GM12878 (cell line): Measurements from ENCODE around the gene ANO3. TPM values are rescaled to one million over a fixed set of nuclear protein-coding genes. Genes with fewer than 3 reads are reported as not detected.

Experiments used
- ATAC-seq: fragments of 200-7000 bp; cut with Tn5 transposase; 3 replicates; pipeline ENCODE4 v1.9.1; 2020; ENCODE audit warnings: mild to moderate bottlenecking, moderate library complexity
- BruUV-seq: library from RNA; stranded (reverse); fragments of 400-500 nt; replicated peaks from 2 replicates; lab custom pipeline; 2021; lab: Mats Ljungman, UMichigan
- CTCF ChIA-PET: fragments of 300-600 bp; sonication (Branson Sonifier 250); formaldehyde crosslinking; extraction: SDS; loops from one replicate; lab custom pipeline; 2021; ENCODE audit warnings: inconsistent platforms; lab: Yijun Ruan, JAX
- POLR2A ChIA-PET: fragments of 350-600 bp; formaldehyde crosslinking; extraction: SDS; loops from one replicate; lab custom pipeline; 2021; ENCODE audit warnings: inconsistent platforms; lab: Charles Lee
- RAD21 ChIA-PET: fragments of 300-600 bp; sonication (Branson Sonifier 250); formaldehyde crosslinking; loops from one replicate; lab custom pipeline; 2023; ENCODE audit warnings: antibody characterized with exemption; ENCODE audit not compliant: unreplicated experiment; lab: Charles Lee
- SMC1A ChIA-PET: fragments of 300-600 bp; sonication (Branson Sonifier 250); formaldehyde crosslinking; loops from one replicate; lab custom pipeline; 2023; ENCODE audit not compliant: unreplicated experiment, uncharacterized antibody; lab: Charles Lee
- DNase-seq: peaks from one replicate; pipeline ENCODE4 v3.0.0-alpha.2; 2011; ENCODE audit warnings: low read depth, low spot score
- FAIRE-seq: peaks from 3 replicates; lab custom pipeline; 2011; peaks lifted over from hg19 to GRCh38; lab: Jason Lieb, UNC
- H2AFZ ChIP-seq: 2 replicates; pipeline ENCODE4 v1.6.0; 2011; ENCODE audit warnings: low read depth, low read length, control low read depth; ENCODE audit not compliant: control insufficient read depth
- H3K27ac ChIP-seq: 2 replicates; pipeline ENCODE4 v1.5.1; 2011; ENCODE audit warnings: control low read depth; ENCODE audit not compliant: control insufficient read depth, insufficient read depth
- H3K27me3 ChIP-seq, 2 experiments: replicated peaks in 1 of 2; 2 replicates each; pipeline versions ENCODE4 v1.6.0 to v1.6.1; 2011; ENCODE audit warnings: low read length in 1 of 2; ENCODE audit not compliant: control insufficient read depth in 2 of 2, insufficient read depth in 2 of 2
- H3K36me3 ChIP-seq, 2 experiments: 2 replicates each; pipeline ENCODE4 v1.5.1; 2011; ENCODE audit warnings: low read length in 1 of 2; ENCODE audit not compliant: control insufficient read depth in 2 of 2, insufficient read depth in 2 of 2
- H3K4me1 ChIP-seq: 2 replicates; pipeline ENCODE4 v1.6.1; 2011; ENCODE audit warnings: mild to moderate bottlenecking, low read length, moderate library complexity, mixed read lengths; ENCODE audit not compliant: control insufficient read depth, insufficient read depth
- H3K4me2 ChIP-seq: 2 replicates; pipeline ENCODE4 v1.6.0; 2011; ENCODE audit warnings: control low read depth; ENCODE audit not compliant: control insufficient read depth, insufficient read depth
- H3K4me3 ChIP-seq: fragments of 200-600 bp; sonication (generic); 2 replicates; pipeline ENCODE4 v1.5.1; 2016
- H3K79me2 ChIP-seq: 2 replicates; pipeline ENCODE4 v1.6.0; 2011; ENCODE audit warnings: low read length; ENCODE audit not compliant: control insufficient read depth, insufficient read depth
- H3K9ac ChIP-seq: 2 replicates; pipeline ENCODE4 v1.8.0; 2011; ENCODE audit warnings: low read length, control low read depth, mixed read lengths; ENCODE audit not compliant: control insufficient read depth, insufficient read depth
- H3K9me3 ChIP-seq: replicated peaks from 3 replicates; pipeline ENCODE4 v1.5.1; 2011; ENCODE audit warnings: mild to moderate bottlenecking, low read length; ENCODE audit not compliant: control insufficient read depth, insufficient read depth
- H4K20me1 ChIP-seq: 2 replicates; pipeline ENCODE4 v1.6.0; 2011; ENCODE audit not compliant: control insufficient read depth, insufficient read depth
- E4F1 ChIP-seq: fragments of 450-650 bp; IDR thresholded peaks from 2 replicates; pipeline ENCODE4 v1.6.1; 2018; ENCODE audit warnings: borderline replicate concordance, mild to moderate bottlenecking; ENCODE audit not compliant: partially characterized antibody
- ESRRA ChIP-seq: IDR thresholded peaks from 2 replicates; pipeline ENCODE4 v1.6.1; 2012; ENCODE audit warnings: mild to moderate bottlenecking, low read length, improper control_type of control experiment
- HSF1 ChIP-seq: fragments of 150-350 bp; IDR thresholded peaks from 2 replicates; pipeline ENCODE4 v1.6.1; 2014; ENCODE audit warnings: mild to moderate bottlenecking, low read depth, low read length
- JUNB ChIP-seq: IDR thresholded peaks from 2 replicates; pipeline ENCODE4 v1.6.1; 2016; ENCODE audit warnings: antibody characterized with exemption, mild to moderate bottlenecking
- SMAD5 ChIP-seq: IDR thresholded peaks from 2 replicates; pipeline ENCODE4 v1.6.1; 2016; ENCODE audit warnings: antibody characterized with exemption, low read depth
- SUZ12 ChIP-seq: fragments of 200-600 bp; sonication (generic); IDR thresholded peaks from one replicate; pipeline ENCODE4 v1.6.1; 2018; ENCODE audit warnings: antibody characterized with exemption, mild to moderate bottlenecking; ENCODE audit not compliant: unreplicated experiment
- YBX1 ChIP-seq: fragments of 450-650 bp; IDR thresholded peaks from 2 replicates; pipeline ENCODE4 v1.6.1; 2016; ENCODE audit warnings: antibody characterized with exemption
- ZNF622 ChIP-seq: fragments of 450-650 bp; IDR thresholded peaks from 2 replicates; pipeline ENCODE4 v1.6.1; 2017; ENCODE audit warnings: mild to moderate bottlenecking, inconsistent platforms
- WGBS: methylation state at CpG from one replicate; pipeline ENCODE4 v1.1.6; 2016; ENCODE audit warnings: low lambda C conversion rate; ENCODE audit not compliant: insufficient replicate concordance, insufficient coverage; ENCODE audit errors: missing lambda C conversion rate; 5-methylcytosine and 5-hydroxymethylcytosine counted together
- in situ Hi-C: fragments of 300-500 bp; cut with MboI; formaldehyde crosslinking; loops from 9 replicates; pipeline ENCODE4 v1.14.3; 2018; ENCODE audit warnings: mixed read lengths
- intact Hi-C: fragments of 100-400 bp; cut with micrococcal nuclease; formaldehyde crosslinking; loops from one replicate; pipeline ENCODE4 v1.14.2; 2022; ENCODE audit not compliant: unreplicated experiment
- polyA plus RNA-seq, 11 experiments: library from polyadenylated mRNA; depleted of rRNA in 4 of 11; unstranded in 6 of 11; stranded (reverse) in 5 of 11; fragments of >200 nt; fragmentation: Nextera tagmentation in 4 of 11; fragmentation: Illumina TruSeq in 1 of 11; extraction: Ambion mirVana in 4 of 11; extraction: Trizol in 1 of 11; gene quantifications; 1 replicate in 1 of 11; 2 replicates in 10 of 11; pipeline versions ENCODE4 v1.2.1 to v1.2.3, GENCODE V29; 2011 to 2016; ENCODE audit warnings: inconsistent platforms in 2 of 11, missing spikeins in 2 of 11, low read depth in 1 of 11
- total RNA-seq, 4 experiments: library from RNA; depleted of rRNA in 3 of 4; stranded (reverse); fragments of >200 nt in 3 of 4; fragmentation: Illumina TruSeq in 1 of 4; extraction: Trizol in 1 of 4; gene quantifications; 2 replicates each; pipeline versions ENCODE4 v1.2.1 to v1.2.3, GENCODE V29; 2013 to 2021
- TF ChIP-seq, protein P1 (sequence below): fragments of 450-650 bp; IDR thresholded peaks from 2 replicates; pipeline ENCODE4 v1.6.1; 2017; ENCODE audit warnings: antibody characterized with exemption, mild to moderate bottlenecking, moderate library complexity

ANO3 gene
- total and polyA plus RNA-seq, 10 of the 15 experiments (the other 5 are each of a cell fraction or from before 2014, with no cell fraction given): 0.13 to 5.9 (median 0.44) TPM

DNA sequence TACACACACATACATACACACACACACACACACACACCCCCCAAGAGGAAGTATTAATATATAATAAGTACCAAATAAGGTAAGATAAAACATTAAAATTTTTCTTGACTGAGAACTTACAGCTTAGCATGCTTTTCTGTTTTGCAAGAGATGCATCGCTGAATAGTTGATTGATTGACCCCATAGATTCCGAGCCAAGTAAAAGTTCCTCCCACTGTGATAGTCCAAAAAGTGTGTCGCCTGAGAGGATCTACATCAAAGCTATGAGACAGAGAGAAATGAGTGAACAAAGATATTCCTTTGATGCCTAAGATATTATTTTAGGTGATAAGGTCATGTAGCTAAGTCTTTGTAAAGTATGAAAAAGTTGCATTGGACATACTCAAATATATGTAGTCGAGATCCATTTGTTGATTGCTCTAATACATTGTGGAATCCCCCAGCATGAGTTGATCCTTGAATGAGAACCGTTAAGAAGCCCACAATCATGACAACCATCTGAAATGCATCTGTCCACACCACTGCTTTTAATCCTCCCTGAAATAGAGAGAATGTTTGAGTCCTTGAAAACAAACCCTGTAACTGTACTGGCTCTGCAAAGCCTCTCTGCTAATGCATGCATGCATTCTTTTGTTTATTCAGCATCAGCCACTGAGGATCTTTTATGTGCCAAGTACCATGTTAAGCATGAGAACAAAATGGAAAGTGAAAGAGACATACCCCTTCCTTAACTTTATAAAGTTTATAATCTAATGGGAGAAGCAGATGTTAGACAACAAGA is 371.7 kb downstream of the ANO3 start:
- Histone ChIP-seq H3K36me3 (no peaks in the 10 kb centered on the region), H3K27me3 (no peaks in the 10 kb centered on the region), H3K4me3 (no peak overlapping the region), H3K9me3 (no peaks in the 10 kb centered on the region), H3K79me2 (no peaks in the 10 kb centered on the region), H2AFZ (no peak overlapping the region), H3K4me1 (no peaks in the 10 kb centered on the region), H4K20me1 (no peaks in the 10 kb centered on the region), H3K4me2 (no peak overlapping the region), H3K27ac (no peak overlapping the region), H3K9ac (no peak overlapping the region)
- DNase-seq (no peak), ATAC-seq (no peak), FAIRE-seq (no peak)
- SMC1A ChIA-PET: interaction anchor here (0.6 to 1.9 kb wide), 4 partner anchors 8 to 457 kb away, joined by 3 to 5 read pairs (median 3); no protein-coding TSS in a partner anchor
- CTCF ChIA-PET: interaction anchor here (0.9 to 1.2 kb wide), 3 partner anchors 8 to 455 kb away, joined by 3 to 4 read pairs (median 3); no protein-coding TSS in a partner anchor
- intact Hi-C loops: no loop called here
- WGBS: 24% methylated on average over 5 of the region's 5 CpGs
- TF ChIP-seq, protein P1, sequence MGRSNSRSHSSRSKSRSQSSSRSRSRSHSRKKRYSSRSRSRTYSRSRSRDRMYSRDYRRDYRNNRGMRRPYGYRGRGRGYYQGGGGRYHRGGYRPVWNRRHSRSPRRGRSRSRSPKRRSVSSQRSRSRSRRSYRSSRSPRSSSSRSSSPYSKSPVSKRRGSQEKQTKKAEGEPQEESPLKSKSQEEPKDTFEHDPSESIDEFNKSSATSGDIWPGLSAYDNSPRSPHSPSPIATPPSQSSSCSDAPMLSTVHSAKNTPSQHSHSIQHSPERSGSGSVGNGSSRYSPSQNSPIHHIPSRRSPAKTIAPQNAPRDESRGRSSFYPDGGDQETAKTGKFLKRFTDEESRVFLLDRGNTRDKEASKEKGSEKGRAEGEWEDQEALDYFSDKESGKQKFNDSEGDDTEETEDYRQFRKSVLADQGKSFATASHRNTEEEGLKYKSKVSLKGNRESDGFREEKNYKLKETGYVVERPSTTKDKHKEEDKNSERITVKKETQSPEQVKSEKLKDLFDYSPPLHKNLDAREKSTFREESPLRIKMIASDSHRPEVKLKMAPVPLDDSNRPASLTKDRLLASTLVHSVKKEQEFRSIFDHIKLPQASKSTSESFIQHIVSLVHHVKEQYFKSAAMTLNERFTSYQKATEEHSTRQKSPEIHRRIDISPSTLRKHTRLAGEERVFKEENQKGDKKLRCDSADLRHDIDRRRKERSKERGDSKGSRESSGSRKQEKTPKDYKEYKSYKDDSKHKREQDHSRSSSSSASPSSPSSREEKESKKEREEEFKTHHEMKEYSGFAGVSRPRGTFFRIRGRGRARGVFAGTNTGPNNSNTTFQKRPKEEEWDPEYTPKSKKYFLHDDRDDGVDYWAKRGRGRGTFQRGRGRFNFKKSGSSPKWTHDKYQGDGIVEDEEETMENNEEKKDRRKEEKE: no peak
- no peak for TF ChIP-seq SMAD5
- no peak for TF ChIP-seq YBX1
- TF ChIP-seq HSF1: no peak
- no peak for TF ChIP-seq SUZ12
- TF ChIP-seq JUNB: no peak
- no peak for TF ChIP-seq ESRRA
- no peak for TF ChIP-seq ZNF622
- TF ChIP-seq E4F1: no peak
- no TSS peak for BruUV-seq
- in situ Hi-C loops: no loop called here
- POLR2A ChIA-PET: interaction anchor here (0.9 kb wide), 1 partner anchor 10 kb away, joined by 3 read pairs; no protein-coding TSS in a partner anchor
- RAD21 ChIA-PET: no interaction called here
